HG03457 (cell line): ENCODE measurements around the gene ABHD6.

Source experiments
- ATAC-seq: cut with Tn5 transposase; IDR thresholded peaks from one replicate; pipeline ENCODE4 v1.9.1; 2021; ENCODE audit warnings: moderate number of reproducible peaks; ENCODE audit not compliant: unreplicated experiment

ABHD6 gene

GRCh38 chr3:58341376-58341775 lies 103.8 kb downstream of the ABHD6 start:
- ATAC-seq = no peak

DNA sequence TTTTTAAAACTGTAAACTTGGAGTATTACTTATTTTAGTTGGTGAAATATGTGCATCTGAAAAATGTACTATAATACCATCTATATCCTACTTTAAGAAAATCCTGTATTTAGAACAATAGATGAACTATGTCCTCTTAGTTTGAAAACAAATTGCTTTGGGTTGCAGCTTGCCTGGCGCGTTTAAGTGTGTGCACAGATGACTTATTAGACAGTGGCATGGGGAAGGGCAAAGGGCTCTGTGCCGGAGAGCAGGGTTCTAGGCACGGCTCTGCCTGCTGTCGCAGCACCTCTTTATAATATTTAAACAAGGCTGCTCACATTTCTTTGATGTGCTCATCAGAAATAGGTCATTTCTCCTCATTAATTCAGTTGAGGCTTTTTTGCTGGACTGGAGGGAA lies 105.1 kb downstream of the ABHD6 start:
- no peak for ATAC-seq
